GM19463 (cell line): Measurements from ENCODE around the gene FCGR2B.
A peak's percentile ranks its signal among the peaks of the same experiment; 100 is the strongest.
"Not testable (repeated sequence)": the region's sequence is repeated elsewhere in the genome, so short reads cannot be mapped to it uniquely, and the experiment has no call there.

ENCODE experiments used
- ATAC-seq: cut with Tn5 transposase; IDR thresholded peaks from one replicate; pipeline ENCODE4 v1.9.1; 2021; ENCODE audit warnings: mild to moderate bottlenecking, moderate library complexity; ENCODE audit not compliant: unreplicated experiment

The FCGR2B gene

DNA sequence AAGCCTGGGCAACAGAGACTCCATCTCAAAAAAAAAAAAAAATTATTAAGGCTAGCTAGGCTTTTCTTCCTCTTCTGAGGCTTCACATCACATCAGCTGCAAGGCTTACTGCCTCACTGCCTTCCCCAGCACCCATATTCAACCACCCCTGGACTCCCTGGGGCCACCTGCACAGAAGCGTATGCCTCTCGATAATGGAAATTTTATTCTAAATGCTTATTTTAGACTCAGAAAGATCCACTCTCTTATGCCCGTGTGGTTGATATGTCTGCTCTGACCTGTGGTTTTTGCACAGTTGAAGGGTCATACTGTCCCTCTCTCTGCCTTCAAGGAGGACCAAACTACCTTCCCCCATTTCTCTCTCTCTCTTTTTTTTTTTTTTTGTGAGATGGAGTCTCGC, 42.6 kb downstream of the FCGR2B start:
- ATAC-seq: peak; percentile 30

GRCh38 chr1:161706113-161706481, 43.2 kb downstream of the FCGR2B start:
- no peak for ATAC-seq

GRCh38 chr1:161706482-161707347, 43.8 kb downstream of the FCGR2B start, which contains the start of gene FCRLA:
Gene FCRLA (plus strand): TSS chr1:161707229. CDS start chr1:161707265, 36 bp downstream.
- ATAC-seq: peak; percentile 60

DNA sequence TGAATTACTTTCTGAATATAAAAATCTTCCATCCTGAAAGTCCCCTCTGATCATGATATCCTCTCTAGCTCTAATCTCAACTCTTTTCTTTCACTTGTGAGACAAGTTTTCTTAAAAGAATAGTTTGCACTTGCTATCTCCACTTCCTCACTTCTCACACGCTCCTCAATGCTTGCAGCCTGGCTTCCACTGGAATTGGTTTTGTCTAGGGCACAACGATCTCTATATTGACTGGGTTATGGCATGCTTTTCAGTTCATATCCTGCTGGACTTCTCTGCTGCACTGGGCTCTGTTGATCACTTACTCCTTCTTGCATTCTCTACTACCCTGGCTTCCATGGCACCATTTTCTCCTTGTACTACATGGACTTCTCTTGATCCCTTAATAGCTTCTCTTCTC, 44.6 kb downstream of the FCGR2B start:
- no peak for ATAC-seq

DNA sequence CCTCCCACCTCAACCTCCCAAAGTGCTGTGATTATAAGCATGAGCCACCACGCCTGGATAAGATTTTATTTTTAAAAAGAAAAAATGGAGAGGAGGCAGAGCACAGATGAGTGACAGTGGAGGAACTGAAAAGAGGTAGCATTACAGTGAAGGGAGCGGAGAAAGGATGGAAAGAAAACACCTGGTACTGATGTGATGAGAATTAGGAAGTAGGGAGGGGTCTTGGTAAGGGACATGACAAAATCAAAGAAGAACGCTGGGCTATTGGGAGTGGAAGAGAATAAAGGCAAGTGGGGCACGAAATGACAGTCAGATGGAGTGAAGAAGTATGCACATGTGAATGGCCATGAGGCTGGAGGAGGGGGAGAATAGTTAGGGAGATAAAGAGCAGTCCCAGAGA, 46.4 kb downstream of the FCGR2B start:
- ATAC-seq: no peak

DNA sequence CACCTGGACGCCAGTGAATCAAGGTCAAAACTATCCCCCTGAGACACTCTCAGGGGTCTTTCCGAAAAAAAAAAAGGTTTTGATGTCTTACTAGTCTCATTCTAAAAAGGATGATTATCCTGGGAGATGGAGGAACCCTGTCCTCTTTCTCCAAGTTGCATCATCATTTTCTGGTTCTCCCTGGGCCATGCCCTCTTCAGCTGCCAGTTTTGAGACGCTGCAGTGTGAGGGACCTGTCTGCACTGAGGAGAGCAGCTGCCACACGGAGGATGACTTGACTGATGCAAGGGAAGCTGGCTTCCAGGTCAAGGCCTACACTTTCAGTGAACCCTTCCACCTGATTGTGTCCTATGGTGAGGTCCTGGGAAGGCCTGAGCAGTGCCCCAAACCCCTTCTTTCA, 47.6 kb downstream of the FCGR2B start:
- ATAC-seq: no peak

- ATAC-seq: peak; percentile 44
Observed at GRCh38 chr1:161718559-161719324, 55.8 kb downstream of the FCGR2B start.

DNA sequence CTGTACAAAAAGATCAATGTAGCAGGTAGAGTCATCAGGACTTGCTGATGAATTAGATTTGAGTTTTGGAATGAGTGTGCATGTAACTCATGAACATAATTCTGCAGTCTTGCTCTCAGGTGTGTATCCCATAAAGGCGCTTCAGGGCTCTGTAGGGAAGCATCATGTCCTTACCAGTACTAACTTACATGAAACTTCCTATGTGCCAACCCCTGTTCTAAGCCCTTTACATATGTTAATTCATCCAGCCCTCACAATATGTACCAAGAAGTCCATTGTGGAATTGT, 56.3 kb downstream of the FCGR2B start:
- ATAC-seq: peak; percentile 49

DNA sequence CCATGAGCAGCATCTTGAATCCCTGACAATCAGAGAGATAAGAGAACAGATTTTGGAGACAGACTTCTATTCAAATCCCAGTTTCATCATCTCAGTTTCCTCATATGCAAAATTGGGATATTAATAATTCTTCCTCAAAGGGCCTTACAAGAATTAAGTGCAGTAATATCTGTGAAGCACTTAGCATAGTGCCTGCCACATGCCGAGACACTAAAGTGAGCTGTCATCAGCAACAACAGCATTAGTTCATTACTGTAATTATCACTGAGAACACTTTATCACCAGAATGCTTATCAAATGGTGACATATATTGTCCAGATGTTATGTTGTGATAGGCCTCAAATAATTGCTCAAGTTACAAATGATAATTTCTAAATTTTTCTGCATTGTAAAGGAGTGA, 57.5 kb downstream of the FCGR2B start:
- ATAC-seq: no peak

DNA sequence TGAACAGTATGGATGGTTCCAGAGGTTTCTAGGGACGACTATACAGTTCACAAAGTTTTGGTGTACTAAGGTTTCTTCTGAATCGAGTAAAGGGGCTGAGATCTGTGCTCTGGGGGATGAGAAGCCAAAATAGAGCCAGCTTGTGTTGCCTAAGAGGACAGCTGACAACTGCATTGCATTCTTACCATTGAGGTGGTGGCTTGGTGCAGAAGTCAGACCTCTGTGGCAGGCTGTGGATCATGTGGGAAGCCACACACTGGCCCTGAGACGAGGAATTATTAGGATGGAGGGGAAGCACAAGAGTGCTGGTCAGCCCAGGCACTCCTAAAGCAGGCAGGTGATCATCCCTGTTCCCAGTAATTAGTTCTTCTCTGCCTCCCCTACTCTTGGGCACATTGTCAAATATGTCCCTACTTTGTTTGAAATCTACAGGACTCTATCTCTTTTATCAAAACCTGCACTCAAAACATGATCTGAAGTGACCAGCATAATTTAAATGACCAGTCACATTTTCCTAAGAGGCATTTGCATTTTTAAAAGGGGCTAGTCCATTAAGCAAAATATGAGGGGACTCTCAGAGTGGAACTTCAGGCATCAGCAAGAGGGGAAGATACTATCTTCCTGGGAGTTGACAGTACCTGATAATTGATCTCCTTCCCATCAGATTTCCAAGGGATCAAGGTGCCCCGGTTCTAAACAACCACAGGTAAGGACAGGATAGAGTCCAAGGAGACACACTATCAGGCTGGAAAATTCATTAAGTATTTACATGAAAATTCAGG, 58.2 kb downstream of the FCGR2B start, which contains the start of gene FCRLB:
Gene FCRLB (plus strand): TSS at position 589 of the 782 bp plus-strand sequence. CDS start 1,129 bp downstream, outside the sequence.
- no peak for ATAC-seq

GRCh38 chr1:161721738-161722343, 58.9 kb downstream of the FCGR2B start:
- no peak for ATAC-seq

- no peak for ATAC-seq
Observed at GRCh38 chr1:161722406-161722805, 59.5 kb downstream of the FCGR2B start.

GRCh38 chr1:161723459-161724141, 60.7 kb downstream of the FCGR2B start:
- ATAC-seq: no peak

DNA sequence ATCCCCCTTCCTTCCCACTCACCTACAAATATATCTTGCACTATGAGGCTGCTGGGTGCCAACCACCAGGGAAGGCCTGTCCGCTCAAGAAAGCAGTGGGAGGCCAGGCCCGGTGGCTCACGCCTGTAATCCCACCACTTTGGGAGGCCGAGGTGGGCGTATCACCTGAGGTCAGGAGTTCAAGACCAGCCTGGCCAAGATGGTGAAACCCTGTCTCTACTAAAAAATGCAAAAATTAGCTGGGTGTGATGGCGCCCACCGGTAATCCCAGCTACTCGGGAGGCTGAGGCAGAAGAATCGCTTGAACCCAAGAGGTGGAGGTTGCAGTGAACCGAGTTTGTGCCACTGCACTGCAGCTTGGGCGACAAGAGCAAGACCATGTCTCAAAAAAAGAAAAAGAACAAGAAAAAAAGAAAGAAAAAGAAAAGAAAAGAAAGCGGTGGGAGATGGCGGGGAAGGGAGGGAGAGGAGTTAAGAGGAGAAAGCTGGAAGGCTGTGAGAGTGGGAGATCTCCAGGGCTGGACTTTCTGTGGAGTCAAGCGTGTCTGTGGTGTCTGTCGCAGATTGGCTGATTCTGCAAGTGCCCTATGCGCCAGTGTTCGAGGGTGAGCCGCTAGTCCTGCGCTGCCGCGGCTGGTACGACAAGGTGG, 62.4 kb downstream of the FCGR2B start:
- not testable (repeated sequence) for ATAC-seq

GRCh38 chr1:161725908-161726472, 63.0 kb downstream of the FCGR2B start:
- no peak for ATAC-seq

DNA sequence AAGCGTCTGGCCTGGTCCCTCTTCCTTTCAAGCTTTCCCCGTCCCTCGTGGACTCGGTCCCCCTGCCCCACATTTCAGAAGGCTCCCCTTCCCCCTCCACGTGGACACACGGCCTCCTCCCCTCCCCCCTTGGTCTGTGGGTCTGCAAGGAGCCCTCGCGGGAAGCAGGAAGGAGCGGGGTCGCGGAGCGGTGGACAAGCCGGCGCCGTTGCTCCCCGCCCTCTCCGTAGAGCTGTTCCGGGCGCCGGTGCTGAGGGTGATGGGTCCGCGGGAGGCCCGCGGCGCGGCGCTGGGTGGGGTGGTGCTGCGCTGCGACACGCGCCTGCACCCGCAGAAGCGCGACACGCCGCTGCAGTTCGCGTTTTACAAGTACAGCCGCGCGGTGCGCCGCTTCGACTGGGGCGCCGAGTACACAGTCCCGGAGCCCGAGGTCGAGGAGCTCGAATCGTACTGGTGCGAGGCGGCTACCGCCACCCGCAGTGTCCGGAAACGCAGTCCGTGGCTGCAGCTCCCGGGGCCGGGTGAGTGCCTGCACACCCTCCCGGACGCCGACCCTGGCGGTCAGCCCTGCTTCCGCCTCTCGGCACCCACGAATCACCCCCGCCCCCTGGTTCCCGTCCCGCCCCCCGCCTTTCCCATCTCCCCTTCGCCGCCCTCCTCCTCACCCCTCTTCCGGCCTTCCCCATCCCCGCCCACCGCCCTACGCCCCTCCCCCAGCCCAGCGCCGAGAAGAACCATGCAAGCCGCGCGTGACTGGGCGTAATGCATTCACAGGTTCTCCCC, 63.7 kb downstream of the FCGR2B start:
- peak; percentile 49 for ATAC-seq

- peak; percentile 2 for ATAC-seq
Observed at GRCh38 chr1:161727256-161727924, 64.4 kb downstream of the FCGR2B start.
